Measurements from ENCODE around the gene EMID1.
A peak's percentile ranks its signal among the peaks of the same experiment; 100 is the strongest.

EMID1 gene

GRCh38 chr22:29266564-29267461 lies 61.1 kb downstream of the EMID1 start:
- Histone ChIP-seq H3K27ac (ENCODE audit: low read length) (peak overlapping the region; percentile 100), H3K4me3 (ENCODE audit: low read length in 2 of 2) (peak overlapping the region; percentile 77 to 96), H3K4me1 (ENCODE audit: control insufficient read depth, insufficient read depth, low read length) (peaks cover 31% of the 10 kb centered on the region), H3K27me3 (ENCODE audit: control insufficient read depth in 1 of 2, insufficient read depth in 2 of 2, low read length in 2 of 2) (no peaks in the 10 kb centered on the region), H3K36me3 (ENCODE audit: control insufficient read depth in 2 of 2, insufficient read depth in 2 of 2, low read length in 2 of 2) (peaks cover 8 to 9% of the 10 kb centered on the region in 2 donors), H3K9ac (ENCODE audit: low read length in 2 of 2) (peak overlapping the region; percentile 97 to 100), H3K9me3 (ENCODE audit: control insufficient read depth in 2 of 2, low read length in 2 of 2) (no peaks in the 10 kb centered on the region)

DNA sequence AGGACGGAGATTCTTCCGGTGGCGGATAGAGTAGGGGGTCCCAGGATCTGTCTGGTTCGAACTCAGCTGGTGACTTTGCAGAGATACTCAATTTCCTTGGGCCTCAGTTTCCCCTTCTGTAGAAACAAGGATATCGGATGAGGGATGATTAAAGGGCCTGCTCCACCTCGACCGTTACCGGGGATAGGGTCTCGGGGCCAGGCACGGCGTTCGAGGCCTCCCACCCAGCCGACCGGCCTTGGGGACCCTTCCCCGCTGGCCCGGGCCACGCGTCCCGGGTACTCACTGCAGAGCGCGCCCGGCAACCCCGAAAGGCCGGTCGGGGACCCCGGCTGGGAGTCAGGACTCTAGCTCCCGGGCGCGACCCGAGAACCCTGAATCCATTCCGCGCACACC lies 61.8 kb downstream of the EMID1 start:
- H3K9ac ChIP-seq (ENCODE audit: low read length in 2 of 2): peak overlapping the region; percentile 97 to 100
- H3K4me3 ChIP-seq (ENCODE audit: low read length in 2 of 2): peak overlapping the region; percentile 77 to 96
- H3K36me3 ChIP-seq (ENCODE audit: control insufficient read depth in 2 of 2, insufficient read depth in 2 of 2, low read length in 2 of 2): peaks cover 9 to 10% of the 10 kb centered on the region in 2 donors
- H3K27me3 ChIP-seq (ENCODE audit: control insufficient read depth in 1 of 2, insufficient read depth in 2 of 2, low read length in 2 of 2): no peaks in the 10 kb centered on the region
- H3K27ac ChIP-seq (ENCODE audit: low read length): peak overlapping the region; percentile 100
- peaks cover 34% of the 10 kb centered on the region for H3K4me1 ChIP-seq (ENCODE audit: control insufficient read depth, insufficient read depth, low read length)
- no peaks in the 10 kb centered on the region for H3K9me3 ChIP-seq (ENCODE audit: control insufficient read depth in 2 of 2, low read length in 2 of 2)

DNA sequence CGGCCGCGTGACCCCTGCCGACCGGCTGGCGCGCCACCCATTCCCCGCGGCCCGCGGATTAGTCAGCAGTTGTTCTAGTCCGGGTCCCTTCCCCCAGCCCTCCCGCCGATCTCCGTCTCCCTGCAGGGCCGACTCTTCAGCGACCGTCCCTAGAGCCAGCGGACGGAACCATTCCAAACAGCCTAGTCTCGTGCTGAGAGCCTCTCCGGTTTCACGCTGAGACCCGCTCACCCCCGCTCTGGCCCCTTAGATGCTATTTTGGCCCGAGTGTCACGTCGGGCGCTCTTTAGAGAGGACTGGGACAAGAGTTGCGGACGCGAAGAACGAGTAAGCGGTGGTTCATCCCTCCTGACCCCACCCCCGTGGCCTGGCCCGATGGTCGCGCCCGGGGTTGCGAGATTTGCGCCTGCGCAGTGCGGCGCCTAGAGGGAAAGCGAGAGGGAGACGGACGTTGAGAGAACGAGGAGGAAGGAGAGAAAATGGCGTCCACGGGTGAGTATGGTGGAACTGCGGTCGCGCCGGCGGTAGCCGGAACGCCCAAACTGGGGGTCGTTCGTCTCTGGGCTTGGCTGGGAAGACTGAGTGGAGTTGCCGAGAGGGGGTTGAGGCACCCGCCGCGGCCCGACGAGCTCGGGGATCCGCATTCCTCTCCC lies 62.3 kb downstream of the EMID1 start, which contains the start of the genes EWSR1 and RHBDD3:
EWSR1 (plus strand) TSS at position 411 of the 653 bp plus-strand sequence; CDS start at position 480, 69 bp downstream.
RHBDD3 (minus strand) TSS at position 124 of the 653 bp plus-strand sequence. CDS start 2,355 bp downstream, outside the sequence.
- peaks cover 10 to 15% of the 10 kb centered on the region in 2 donors for H3K36me3 ChIP-seq (ENCODE audit: control insufficient read depth in 2 of 2, insufficient read depth in 2 of 2, low read length in 2 of 2)
- peak within 1 kb of the TSS; percentile 100 for H3K27ac ChIP-seq (ENCODE audit: low read length)
- peak within 1 kb of the TSS; percentile 77 to 96 for H3K4me3 ChIP-seq (ENCODE audit: low read length in 2 of 2)
- peaks cover 34% of the 10 kb centered on the region for H3K4me1 ChIP-seq (ENCODE audit: control insufficient read depth, insufficient read depth, low read length)
- no peaks in the 10 kb centered on the region for H3K9me3 ChIP-seq (ENCODE audit: control insufficient read depth in 2 of 2, low read length in 2 of 2)
- peak within 1 kb of the TSS; percentile 97 to 100 for H3K9ac ChIP-seq (ENCODE audit: low read length in 2 of 2)
- no peaks in the 10 kb centered on the region for H3K27me3 ChIP-seq (ENCODE audit: control insufficient read depth in 1 of 2, insufficient read depth in 2 of 2, low read length in 2 of 2)

- H3K9ac ChIP-seq (ENCODE audit: low read length in 2 of 2): peak overlapping the region; percentile 97 to 100
- H3K27me3 ChIP-seq (ENCODE audit: control insufficient read depth in 1 of 2, insufficient read depth in 2 of 2, low read length in 2 of 2): no peaks in the 10 kb centered on the region
- H3K36me3 ChIP-seq (ENCODE audit: control insufficient read depth in 2 of 2, insufficient read depth in 2 of 2, low read length in 2 of 2): peaks cover 16 to 19% of the 10 kb centered on the region in 2 donors
- peak overlapping the region; percentile 77 to 96 for H3K4me3 ChIP-seq (ENCODE audit: low read length in 2 of 2)
- H3K9me3 ChIP-seq (ENCODE audit: control insufficient read depth in 2 of 2, low read length in 2 of 2): no peaks in the 10 kb centered on the region
- H3K27ac ChIP-seq (ENCODE audit: low read length): peak overlapping the region; percentile 100
- peaks cover 34% of the 10 kb centered on the region for H3K4me1 ChIP-seq (ENCODE audit: control insufficient read depth, insufficient read depth, low read length)
These were observed 63.0 kb downstream of the EMID1 start for GRCh38 chr22:29268511-29269229.

- H3K9ac ChIP-seq (ENCODE audit: low read length in 2 of 2): peak overlapping the region; percentile 97 to 100
- H3K4me1 ChIP-seq (ENCODE audit: control insufficient read depth, insufficient read depth, low read length): peaks cover 34% of the 10 kb centered on the region
- H3K27me3 ChIP-seq (ENCODE audit: control insufficient read depth in 1 of 2, insufficient read depth in 2 of 2, low read length in 2 of 2): no peaks in the 10 kb centered on the region
- H3K4me3 ChIP-seq (ENCODE audit: low read length in 2 of 2): peak overlapping the region; percentile 77 to 96
- no peaks in the 10 kb centered on the region for H3K9me3 ChIP-seq (ENCODE audit: control insufficient read depth in 2 of 2, low read length in 2 of 2)
- peak overlapping the region; percentile 100 for H3K27ac ChIP-seq (ENCODE audit: low read length)
- H3K36me3 ChIP-seq (ENCODE audit: control insufficient read depth in 2 of 2, insufficient read depth in 2 of 2, low read length in 2 of 2): peaks cover 18 to 19% of the 10 kb centered on the region in 2 donors
These were observed 63.5 kb downstream of the EMID1 start for GRCh38 chr22:29269230-29269604.

GRCh38 chr22:29269731-29270474 lies 64.2 kb downstream of the EMID1 start:
- H3K4me3 ChIP-seq (ENCODE audit: low read length in 2 of 2): peak overlapping the region; percentile 77 to 96
- no peaks in the 10 kb centered on the region for H3K9me3 ChIP-seq (ENCODE audit: control insufficient read depth in 2 of 2, low read length in 2 of 2)
- H3K27me3 ChIP-seq (ENCODE audit: control insufficient read depth in 1 of 2, insufficient read depth in 2 of 2, low read length in 2 of 2): no peaks in the 10 kb centered on the region
- peaks cover 34% of the 10 kb centered on the region for H3K4me1 ChIP-seq (ENCODE audit: control insufficient read depth, insufficient read depth, low read length)
- H3K9ac ChIP-seq (ENCODE audit: low read length in 2 of 2): peak overlapping the region; percentile 97 to 100
- peaks cover 16 to 18% of the 10 kb centered on the region in 2 donors for H3K36me3 ChIP-seq (ENCODE audit: control insufficient read depth in 2 of 2, insufficient read depth in 2 of 2, low read length in 2 of 2)
- peak overlapping the region; percentile 1 for H3K27ac ChIP-seq (ENCODE audit: low read length)

- Histone ChIP-seq H3K4me1 (ENCODE audit: control insufficient read depth, insufficient read depth, low read length) (peaks cover 34% of the 10 kb centered on the region), H3K4me3 (ENCODE audit: low read length in 2 of 2) (peak overlapping the region; percentile 77 to 96), H3K27ac (ENCODE audit: low read length) (no peak overlapping the region)
These were observed 65.0 kb downstream of the EMID1 start for GRCh38 chr22:29270475-29271271.

GRCh38 chr22:29272624-29273023 lies 66.9 kb downstream of the EMID1 start:
- Histone ChIP-seq H3K27ac (ENCODE audit: low read length) (no peak overlapping the region), H3K36me3 (ENCODE audit: control insufficient read depth in 2 of 2, insufficient read depth in 2 of 2, low read length in 2 of 2) (peaks cover 15 to 33% of the 10 kb centered on the region in 2 donors), H3K4me1 (ENCODE audit: control insufficient read depth, insufficient read depth, low read length) (peaks cover 18% of the 10 kb centered on the region), H3K4me3 (ENCODE audit: low read length in 2 of 2) (peak overlapping the region in 1 of 2 donors; percentile 12), H3K9me3 (ENCODE audit: control insufficient read depth in 2 of 2, low read length in 2 of 2) (no peaks in the 10 kb centered on the region), H3K9ac (ENCODE audit: low read length in 2 of 2) (no peak overlapping the region), H3K27me3 (ENCODE audit: control insufficient read depth in 1 of 2, insufficient read depth in 2 of 2, low read length in 2 of 2) (no peaks in the 10 kb centered on the region)

More at GRCh38 chr22:29270475-29271271, 65.0 kb downstream of the EMID1 start:
- Histone ChIP-seq H3K9me3 (ENCODE audit: control insufficient read depth in 2 of 2, low read length in 2 of 2) (no peaks in the 10 kb centered on the region), H3K27me3 (ENCODE audit: control insufficient read depth in 1 of 2, insufficient read depth in 2 of 2, low read length in 2 of 2) (no peaks in the 10 kb centered on the region), H3K36me3 (ENCODE audit: control insufficient read depth in 2 of 2, insufficient read depth in 2 of 2, low read length in 2 of 2) (peaks cover 11 to 21% of the 10 kb centered on the region in 2 donors), H3K9ac (ENCODE audit: low read length in 2 of 2) (peak overlapping the region in 1 of 2 donors; percentile 3)

- Histone ChIP-seq H3K9me3 (ENCODE audit: control insufficient read depth in 2 of 2, low read length in 2 of 2) (no peaks in the 10 kb centered on the region), H3K9ac (ENCODE audit: low read length in 2 of 2) (no peak overlapping the region), H3K36me3 (ENCODE audit: control insufficient read depth in 2 of 2, insufficient read depth in 2 of 2, low read length in 2 of 2) (peaks cover 33 to 50% of the 10 kb centered on the region in 2 donors), H3K4me3 (ENCODE audit: low read length in 2 of 2) (no peak overlapping the region), H3K4me1 (ENCODE audit: control insufficient read depth, insufficient read depth, low read length) (peaks cover 8% of the 10 kb centered on the region), H3K27me3 (ENCODE audit: control insufficient read depth in 1 of 2, insufficient read depth in 2 of 2, low read length in 2 of 2) (no peaks in the 10 kb centered on the region), H3K27ac (ENCODE audit: low read length) (no peak overlapping the region)
These were observed 69.5 kb downstream of the EMID1 start for GRCh38 chr22:29275167-29275566.

All from stomach smooth muscle (tissue), 2 donors.